Measurements from ENCODE around the gene NDUFAF8. TPM values are rescaled to one million over a fixed set of nuclear protein-coding genes. Genes with fewer than 3 reads are reported as not detected.

NDUFAF8 gene
- total RNA-seq, 2 donors from 2014 or later: 22.4 to 58.2 TPM

- peaks cover 13% of the 10 kb centered on the region for H3K4me1 ChIP-seq
- no peaks in the 10 kb centered on the region for H3K36me3 ChIP-seq
- H3K4me3 ChIP-seq: no peak overlapping the region
- intact Hi-C loops (cut with DNase I): no loop called here
- no peaks in the 10 kb centered on the region for H3K9me3 ChIP-seq
- TF ChIP-seq, protein P1, sequence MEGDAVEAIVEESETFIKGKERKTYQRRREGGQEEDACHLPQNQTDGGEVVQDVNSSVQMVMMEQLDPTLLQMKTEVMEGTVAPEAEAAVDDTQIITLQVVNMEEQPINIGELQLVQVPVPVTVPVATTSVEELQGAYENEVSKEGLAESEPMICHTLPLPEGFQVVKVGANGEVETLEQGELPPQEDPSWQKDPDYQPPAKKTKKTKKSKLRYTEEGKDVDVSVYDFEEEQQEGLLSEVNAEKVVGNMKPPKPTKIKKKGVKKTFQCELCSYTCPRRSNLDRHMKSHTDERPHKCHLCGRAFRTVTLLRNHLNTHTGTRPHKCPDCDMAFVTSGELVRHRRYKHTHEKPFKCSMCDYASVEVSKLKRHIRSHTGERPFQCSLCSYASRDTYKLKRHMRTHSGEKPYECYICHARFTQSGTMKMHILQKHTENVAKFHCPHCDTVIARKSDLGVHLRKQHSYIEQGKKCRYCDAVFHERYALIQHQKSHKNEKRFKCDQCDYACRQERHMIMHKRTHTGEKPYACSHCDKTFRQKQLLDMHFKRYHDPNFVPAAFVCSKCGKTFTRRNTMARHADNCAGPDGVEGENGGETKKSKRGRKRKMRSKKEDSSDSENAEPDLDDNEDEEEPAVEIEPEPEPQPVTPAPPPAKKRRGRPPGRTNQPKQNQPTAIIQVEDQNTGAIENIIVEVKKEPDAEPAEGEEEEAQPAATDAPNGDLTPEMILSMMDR (IDR thresholded peaks at IDR 0.05): no peak
- no peak overlapping the region for H3K27ac ChIP-seq
- H3K27me3 ChIP-seq: no peaks in the 10 kb centered on the region
- DNase-seq: no peak
- no peak overlapping the region for H3K9ac ChIP-seq (ENCODE audit: low read depth in 2 of 2, low read length in 2 of 2)
These were observed 1.6 kb downstream of the NDUFAF8 start for GRCh38 chr17:81240761-81241160.

- no peak for DNase-seq
- TF ChIP-seq, protein P1 (IDR thresholded peaks at IDR 0.05): no peak
- peaks cover 13% of the 10 kb centered on the region for H3K4me1 ChIP-seq
- intact Hi-C loops (cut with DNase I): no loop called here
- no peaks in the 10 kb centered on the region for H3K9me3 ChIP-seq
- H3K4me3 ChIP-seq: no peak overlapping the region
- no peaks in the 10 kb centered on the region for H3K36me3 ChIP-seq
- H3K27ac ChIP-seq: no peak overlapping the region
- H3K27me3 ChIP-seq: no peaks in the 10 kb centered on the region
- no peak overlapping the region for H3K9ac ChIP-seq (ENCODE audit: low read depth in 2 of 2, low read length in 2 of 2)
These were observed 2.1 kb downstream of the NDUFAF8 start for GRCh38 chr17:81241203-81241602.

DNA sequence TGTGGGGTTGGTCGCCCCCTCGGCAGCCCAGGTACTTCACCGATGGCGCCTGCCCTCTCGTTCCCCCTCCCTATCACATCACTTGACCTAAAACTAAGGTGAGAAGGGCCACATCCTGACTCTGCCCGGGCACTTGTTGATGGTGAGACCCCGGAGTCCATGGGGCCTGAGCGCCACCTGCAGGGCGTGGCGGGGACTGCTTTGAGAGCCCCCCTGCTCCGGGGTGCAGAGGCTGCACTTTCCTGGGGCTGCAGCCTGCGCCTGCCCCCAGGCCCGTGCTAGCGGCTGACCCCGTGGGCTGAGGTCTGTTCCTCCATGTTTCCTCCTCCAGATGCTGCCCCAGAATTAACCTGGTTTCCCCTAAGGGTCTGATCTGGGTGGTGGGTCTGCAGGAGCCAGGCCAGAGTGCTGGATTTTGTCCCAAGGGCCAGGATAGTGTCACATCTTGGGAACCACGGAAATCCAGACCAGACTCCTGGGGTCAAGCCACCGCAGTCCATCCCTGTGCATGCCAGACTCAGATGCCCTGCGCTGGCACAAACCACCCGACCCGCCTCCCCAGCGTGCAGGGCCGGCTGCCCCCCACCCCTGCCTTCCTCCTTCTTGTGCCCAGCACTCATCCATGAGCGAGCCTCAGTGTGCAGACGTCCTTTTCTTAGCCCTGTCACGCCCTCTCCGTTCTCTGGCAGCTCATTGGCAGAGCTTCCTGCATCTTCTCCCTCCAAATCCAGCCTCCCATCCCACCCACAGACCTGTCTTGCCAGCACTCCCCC lies 2.7 kb downstream of the NDUFAF8 start:
- Histone ChIP-seq H3K36me3 (no peaks in the 10 kb centered on the region), H3K9ac (ENCODE audit: low read depth in 2 of 2, low read length in 2 of 2) (no peak overlapping the region), H3K9me3 (no peaks in the 10 kb centered on the region), H3K4me1 (peaks cover 13% of the 10 kb centered on the region), H3K27ac (no peak overlapping the region), H3K27me3 (no peaks in the 10 kb centered on the region), H3K4me3 (no peak overlapping the region)
- intact Hi-C loops (cut with DNase I): loop anchor here (2.0 kb wide), 1 partner anchor 99 kb away; no protein-coding TSS in a partner anchor
- no peak for DNase-seq
- TF ChIP-seq, protein P1 (IDR thresholded peaks at IDR 0.05): peak; percentile 68

- H3K27ac ChIP-seq: no peak overlapping the region
- H3K27me3 ChIP-seq: no peaks in the 10 kb centered on the region
- DNase-seq: no peak
- peaks cover 10% of the 10 kb centered on the region for H3K4me1 ChIP-seq
- TF ChIP-seq, protein P1 (IDR thresholded peaks at IDR 0.05): no peak
- intact Hi-C loops (cut with DNase I): loop anchor here (2.0 kb wide), 1 partner anchor 100 kb away; no protein-coding TSS in a partner anchor
- no peaks in the 10 kb centered on the region for H3K9me3 ChIP-seq
- H3K36me3 ChIP-seq: no peaks in the 10 kb centered on the region
- H3K4me3 ChIP-seq: no peak overlapping the region
- no peak overlapping the region for H3K9ac ChIP-seq (ENCODE audit: low read depth in 2 of 2, low read length in 2 of 2)
These were observed 3.6 kb downstream of the NDUFAF8 start for GRCh38 chr17:81242421-81243332.

GRCh38 chr17:81243333-81243664 lies 4.2 kb downstream of the NDUFAF8 start:
- H3K36me3 ChIP-seq: no peaks in the 10 kb centered on the region
- no peak overlapping the region for H3K4me3 ChIP-seq
- H3K27ac ChIP-seq: no peak overlapping the region
- no peaks in the 10 kb centered on the region for H3K27me3 ChIP-seq
- no peak for DNase-seq
- intact Hi-C loops (cut with DNase I): loop anchor here (2.0 kb wide), 1 partner anchor 100 kb away; no protein-coding TSS in a partner anchor
- H3K9ac ChIP-seq (ENCODE audit: low read depth in 2 of 2, low read length in 2 of 2): no peak overlapping the region
- TF ChIP-seq, protein P1 (IDR thresholded peaks at IDR 0.05): no peak
- H3K4me1 ChIP-seq: peaks cover 5% of the 10 kb centered on the region
- no peaks in the 10 kb centered on the region for H3K9me3 ChIP-seq
